HL-60 (cell line): ENCODE data around the gene CEP112.

Experiments
- CTCF ChIP-seq: IDR thresholded peaks from one replicate; pipeline ENCODE4 v1.5.1; 2011; ENCODE audit warnings: low read length, control low read depth, inconsistent platforms; ENCODE audit not compliant: insufficient read depth
- GABPA ChIP-seq: IDR thresholded peaks from 2 replicates; pipeline ENCODE4 v1.6.1; 2012; ENCODE audit warnings: low read depth
- POLR2AphosphoS5 ChIP-seq: IDR thresholded peaks from 2 replicates; pipeline ENCODE4 v1.6.1; 2012; ENCODE audit warnings: low read depth
- REST ChIP-seq: IDR thresholded peaks from 2 replicates; pipeline ENCODE4 v1.6.1; 2012; ENCODE audit warnings: low read depth; ENCODE audit not compliant: insufficient replicate concordance
- SPI1 ChIP-seq: IDR thresholded peaks from 2 replicates; pipeline ENCODE4 v1.6.1; 2012; ENCODE audit warnings: low read depth, mild to moderate bottlenecking, borderline replicate concordance

- TF ChIP-seq CTCF (no peak), POLR2AphosphoS5 (no peak), REST (no peak), GABPA (no peak), SPI1 (no peak)
These were observed 43.6 kb upstream of the CEP112 start for GRCh38 chr17:66235377-66235994.
